ENCODE data around the gene ZNF407. TPM values are rescaled to one million over a fixed set of nuclear protein-coding genes. Genes with fewer than 3 reads are reported as not detected.

The ZNF407 gene
- total and polyA plus RNA-seq, 12 donors = 2.5 to 20.2 (median 8.4) TPM

GRCh38 chr18:74715306-74715705 is 117.6 kb downstream of the ZNF407 start:
- DNase-seq = no peak
- intact Hi-C loops (cut with DNase I) = no loop called here
- no peak for TF ChIP-seq POLR2A (IDR thresholded peaks at IDR 0.05)
- TF ChIP-seq CTCF (IDR thresholded peaks at IDR 0.05) = no peak
- Histone ChIP-seq H3K27ac (no peak overlapping the region), H3K27me3 (no peaks in the 10 kb centered on the region), H3K4me1 (replicated peaks in 1 of 2) (no peaks in the 10 kb centered on the region), H3K36me3 (replicated peaks in 1 of 2) (no peaks in the 10 kb centered on the region), H3K9me3 (replicated peaks in 1 of 3) (no peaks in the 10 kb centered on the region), H3K4me3 (no peak overlapping the region)
- 97 to 99% (median 98%) methylated on average over 7 of the region's 7 CpGs for WGBS, 4 donors

GRCh38 chr18:74715865-74716712 is 118.4 kb downstream of the ZNF407 start:
- Histone ChIP-seq H3K27ac (no peak overlapping the region), H3K4me1 (replicated peaks in 1 of 2) (no peaks in the 10 kb centered on the region), H3K4me3 (no peak overlapping the region), H3K36me3 (replicated peaks in 1 of 2) (no peaks in the 10 kb centered on the region), H3K27me3 (no peaks in the 10 kb centered on the region), H3K9me3 (replicated peaks in 1 of 3) (no peaks in the 10 kb centered on the region)
- TF ChIP-seq CTCF (IDR thresholded peaks at IDR 0.05) (no peak), POLR2A (IDR thresholded peaks at IDR 0.05) (no peak)
- intact Hi-C loops (cut with DNase I) = no loop called here
- DNase-seq = no peak
- 64 to 71% (median 68%) methylated on average over 5 of the region's 5 CpGs for WGBS, 4 donors

DNA sequence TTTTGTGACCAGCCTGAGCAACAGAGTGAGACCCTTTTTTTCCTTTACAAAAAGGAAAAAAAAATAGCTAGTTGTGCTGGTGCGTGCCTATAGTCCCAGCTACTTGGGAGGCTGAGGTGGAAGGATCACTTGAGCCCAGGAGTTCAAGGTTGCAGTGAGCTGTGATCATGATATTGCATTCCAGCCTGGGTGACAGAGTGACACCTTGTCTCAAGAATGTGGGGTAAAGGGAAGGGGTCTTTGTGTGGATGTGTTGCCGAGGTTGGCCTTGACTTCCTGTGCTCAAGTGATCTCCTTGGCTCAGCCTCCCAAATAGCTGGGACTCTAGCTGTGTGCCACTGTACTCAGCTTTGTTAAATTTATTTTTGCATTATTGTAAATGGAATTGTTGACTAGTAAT is 120.6 kb downstream of the ZNF407 start:
- H3K4me3 ChIP-seq = no peak overlapping the region
- no peak overlapping the region for H3K27ac ChIP-seq
- no peaks in the 10 kb centered on the region for H3K9me3 ChIP-seq (replicated peaks in 1 of 3)
- no peaks in the 10 kb centered on the region for H3K27me3 ChIP-seq
- H3K36me3 ChIP-seq (replicated peaks in 1 of 2) = no peaks in the 10 kb centered on the region
- H3K4me1 ChIP-seq (replicated peaks in 1 of 2) = no peaks in the 10 kb centered on the region
- no peak for TF ChIP-seq POLR2A (IDR thresholded peaks at IDR 0.05)
- TF ChIP-seq CTCF (IDR thresholded peaks at IDR 0.05) = no peak
- no peak for DNase-seq
- intact Hi-C loops (cut with DNase I) = no loop called here
- WGBS, 4 donors = 70 to 82% (median 72%) methylated on average over 2 of the region's 2 CpGs

DNA sequence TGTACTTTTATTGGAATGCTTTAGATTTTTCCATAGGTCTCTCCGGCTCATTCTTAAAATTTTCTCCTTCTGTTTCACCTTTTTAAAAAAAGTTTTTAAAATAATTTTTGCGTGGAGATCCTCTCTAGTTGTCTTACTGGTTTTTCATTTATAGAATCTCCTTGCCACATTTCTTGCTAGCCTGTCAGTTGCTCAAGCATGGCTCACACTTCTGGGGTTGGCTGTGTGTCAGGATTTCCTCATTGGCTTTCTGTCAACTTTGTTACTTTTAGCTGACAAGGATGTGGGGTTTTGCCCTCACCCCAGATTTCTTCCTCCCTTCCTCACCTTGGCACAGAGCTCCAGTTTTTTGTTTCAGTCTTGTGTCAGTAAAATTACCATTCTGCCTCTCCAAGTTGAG is 124.6 kb downstream of the ZNF407 start:
- 84 to 92% (median 88%) methylated on average over 2 of the region's 2 CpGs for WGBS, 4 donors
- intact Hi-C loops (cut with DNase I) = no loop called here

More for the DNA sequence above, 124.6 kb downstream of the ZNF407 start:
- no peak for TF ChIP-seq POLR2A (IDR thresholded peaks at IDR 0.05)
- no peak for TF ChIP-seq CTCF (IDR thresholded peaks at IDR 0.05)
- Histone ChIP-seq H3K27me3 (no peaks in the 10 kb centered on the region), H3K36me3 (replicated peaks in 1 of 2) (no peaks in the 10 kb centered on the region), H3K27ac (no peak overlapping the region), H3K4me3 (no peak overlapping the region), H3K4me1 (replicated peaks in 1 of 2) (no peaks in the 10 kb centered on the region), H3K9me3 (replicated peaks in 1 of 3) (no peaks in the 10 kb centered on the region)
- DNase-seq = peak in 2 of 7 donors; percentile 15 to 29

Data from adrenal gland (tissue), 12 donors.